Smooth muscle cell (in vitro differentiated cells): ENCODE measurements around the gene PMPCA. TPM values are rescaled to one million over a fixed set of nuclear protein-coding genes. Genes with fewer than 3 reads are reported as not detected.
"Not testable (repeated sequence)": the region's sequence is repeated elsewhere in the genome, so short reads cannot be mapped to it uniquely, and the experiment has no call there.

ENCODE experiments used
- DNase-seq: peaks from one replicate; lab custom pipeline; 2025; ENCODE audit not compliant: unreplicated experiment; lab: John Stamatoyannopoulos, UW
- H2AFZ ChIP-seq: fragments of 200-600 bp; sonication (generic); 2 replicates; pipeline ENCODE4 v1.6.0; 2016; ENCODE audit warnings: antibody characterized with exemption, low read depth, mild to moderate bottlenecking
- H3F3A ChIP-seq: fragments of 200-600 bp; sonication (generic); 2 replicates; pipeline ENCODE4 v1.6.0; 2017; ENCODE audit warnings: antibody characterized with exemption, low read depth
- H3K27ac ChIP-seq: fragments of 200-600 bp; sonication (generic); 2 replicates; pipeline ENCODE4 v1.5.1; 2016; ENCODE audit warnings: low read depth, mild to moderate bottlenecking
- H3K27me3 ChIP-seq: fragments of 200-600 bp; sonication (generic); 2 replicates; pipeline ENCODE4 v1.6.1; 2016; ENCODE audit warnings: low read depth, mild to moderate bottlenecking
- H3K36me3 ChIP-seq: fragments of 200-600 bp; sonication (generic); 2 replicates; pipeline ENCODE4 v1.5.1; 2016; ENCODE audit warnings: low read depth
- H3K4me1 ChIP-seq: fragments of 200-600 bp; sonication (generic); 2 replicates; pipeline ENCODE4 v1.5.1; 2016; ENCODE audit warnings: low read depth
- H3K4me2 ChIP-seq: fragments of 200-600 bp; sonication (generic); 2 replicates; pipeline ENCODE4 v1.6.0; 2016; ENCODE audit warnings: mild to moderate bottlenecking
- H3K4me3 ChIP-seq: fragments of 200-600 bp; sonication (generic); 2 replicates; pipeline ENCODE4 v1.5.1; 2016; ENCODE audit warnings: mild to moderate bottlenecking
- H3K79me2 ChIP-seq: fragments of 200-600 bp; sonication (generic); 2 replicates; pipeline ENCODE4 v1.6.0; 2016; ENCODE audit warnings: low read depth, mild to moderate bottlenecking
- H3K9ac ChIP-seq: fragments of 200-600 bp; sonication (generic); 2 replicates; pipeline ENCODE4 v1.6.0; 2016; ENCODE audit warnings: low read depth
- H3K9me3 ChIP-seq: fragments of 200-600 bp; sonication (generic); replicated peaks from 2 replicates; pipeline ENCODE4 v1.5.1; 2016; ENCODE audit warnings: low read depth
- H4K20me1 ChIP-seq: fragments of 200-600 bp; sonication (generic); 2 replicates; pipeline ENCODE4 v1.6.0; 2016; ENCODE audit warnings: low read depth
- CTCF ChIP-seq: fragments of 200-600 bp; sonication (generic); IDR thresholded peaks from 2 replicates; pipeline ENCODE4 v1.5.1; 2017; ENCODE audit warnings: borderline replicate concordance, mild to moderate bottlenecking, antibody characterized with exemption; ENCODE audit not compliant: insufficient read depth, poor library complexity, severe bottlenecking
- WGBS: methylation state at CpG from one replicate; pipeline ENCODE4 v1.1.7; 2016; ENCODE audit warnings: low lambda C conversion rate; 5-methylcytosine and 5-hydroxymethylcytosine counted together
- polyA plus RNA-seq: library from polyadenylated mRNA; unstranded; fragments of >200 nt; fragmentation: Nextera tagmentation; extraction: Ambion mirVana; gene quantifications from 2 replicates; pipeline ENCODE4 v1.2.1, GENCODE V29; 2016
- total RNA-seq: library from RNA; depleted of rRNA; stranded (reverse); fragments of >200 nt; gene quantifications from 2 replicates; pipeline ENCODE4 v1.2.3, GENCODE V29; 2014

Gene PMPCA
- total and polyA plus RNA-seq, 2 experiments from 2014 or later, result 39.8 to 73.0 TPM

- H3K27me3 ChIP-seq, result no peaks in the 10 kb centered on the region
- H3K79me2 ChIP-seq, result peaks cover 15% of the 10 kb centered on the region
- no peaks in the 10 kb centered on the region for H3K9me3 ChIP-seq
- H2AFZ ChIP-seq, result no peak overlapping the region
- H3K36me3 ChIP-seq, result no peaks in the 10 kb centered on the region
- no peak overlapping the region for H3K4me2 ChIP-seq
- H3K4me3 ChIP-seq, result no peak overlapping the region
- H4K20me1 ChIP-seq, result peaks cover 10% of the 10 kb centered on the region
- no peak overlapping the region for H3K9ac ChIP-seq
- peaks cover 7% of the 10 kb centered on the region for H3F3A ChIP-seq
- no peak for DNase-seq
- TF ChIP-seq CTCF, result no peak
- peaks cover 7% of the 10 kb centered on the region for H3K4me1 ChIP-seq
- 96% methylated on average over 5 of the region's 5 CpGs for WGBS
- H3K27ac ChIP-seq, result no peak overlapping the region
Measured at GRCh38 chr9:136403538-136403914, 6.9 kb upstream of the PMPCA start.

GRCh38 chr9:136403915-136404800 is 6.3 kb upstream of the PMPCA start:
- WGBS, result 96% methylated on average over 32 of the region's 32 CpGs
- H3K27ac ChIP-seq, result no peak overlapping the region
- no peak for TF ChIP-seq CTCF
- peaks cover 7% of the 10 kb centered on the region for H3F3A ChIP-seq
- no peaks in the 10 kb centered on the region for H3K9me3 ChIP-seq
- H3K4me1 ChIP-seq, result peaks cover 3% of the 10 kb centered on the region
- no peak overlapping the region for H3K4me2 ChIP-seq
- H3K27me3 ChIP-seq, result no peaks in the 10 kb centered on the region
- H3K4me3 ChIP-seq, result no peak overlapping the region
- H3K79me2 ChIP-seq, result peaks cover 15% of the 10 kb centered on the region
- H2AFZ ChIP-seq, result no peak overlapping the region
- peaks cover 4% of the 10 kb centered on the region for H4K20me1 ChIP-seq
- no peak for DNase-seq
- H3K9ac ChIP-seq, result no peak overlapping the region
- no peaks in the 10 kb centered on the region for H3K36me3 ChIP-seq

- Histone ChIP-seq H3F3A (peaks cover 7% of the 10 kb centered on the region), H3K9me3 (no peaks in the 10 kb centered on the region), H3K4me2 (no peak overlapping the region), H4K20me1 (peaks cover 6% of the 10 kb centered on the region), H3K4me3 (no peak overlapping the region), H3K27ac (no peak overlapping the region), H3K27me3 (no peaks in the 10 kb centered on the region), H3K36me3 (no peaks in the 10 kb centered on the region), H2AFZ (no peak overlapping the region), H3K4me1 (peaks cover 7% of the 10 kb centered on the region), H3K79me2 (peaks cover 15% of the 10 kb centered on the region), H3K9ac (no peak overlapping the region)
- WGBS, result 98% methylated on average over 14 of the region's 14 CpGs
- TF ChIP-seq CTCF, result no peak
- DNase-seq, result no peak
Measured at GRCh38 chr9:136404801-136405136, 5.7 kb upstream of the PMPCA start.

- DNase-seq, result no peak
Measured at GRCh38 chr9:136405481-136405880, 5.0 kb upstream of the PMPCA start.

GRCh38 chr9:136405904-136406303 is 4.6 kb upstream of the PMPCA start:
- not testable (repeated sequence) for H4K20me1 ChIP-seq, H3K9ac ChIP-seq, H3K4me3 ChIP-seq, H3K4me2 ChIP-seq, H3K27me3 ChIP-seq, H3K27ac ChIP-seq, H3K36me3 ChIP-seq, H2AFZ ChIP-seq, DNase-seq, H3K9me3 ChIP-seq, H3F3A ChIP-seq
- WGBS, result 95% methylated on average over 10 of the region's 10 CpGs
- H3K79me2 ChIP-seq, result peaks cover 20% of the 10 kb centered on the region
- H3K4me1 ChIP-seq, result peaks cover 10% of the 10 kb centered on the region

More at GRCh38 chr9:136405481-136405880, 5.0 kb upstream of the PMPCA start:
- peaks cover 7% of the 10 kb centered on the region for H3F3A ChIP-seq
- H3K9ac ChIP-seq, result no peak overlapping the region
- H3K79me2 ChIP-seq, result peaks cover 16% of the 10 kb centered on the region
- no peaks in the 10 kb centered on the region for H3K9me3 ChIP-seq
- H3K4me2 ChIP-seq, result no peak overlapping the region
- no peaks in the 10 kb centered on the region for H3K36me3 ChIP-seq
- WGBS, result 97% methylated on average over 7 of the region's 7 CpGs
- peaks cover 10% of the 10 kb centered on the region for H3K4me1 ChIP-seq
- peaks cover 6% of the 10 kb centered on the region for H4K20me1 ChIP-seq
- H3K27me3 ChIP-seq, result no peaks in the 10 kb centered on the region
- no peak overlapping the region for H3K4me3 ChIP-seq
- TF ChIP-seq CTCF, result no peak
- H2AFZ ChIP-seq, result no peak overlapping the region
- no peak overlapping the region for H3K27ac ChIP-seq
